NCI-H1048 (cell line): ENCODE measurements around the gene CORO2A.

Source experiments
- DNase-seq: peaks from one replicate; lab custom pipeline; 2025; lab: John Stamatoyannopoulos, UW

The CORO2A gene

DNA sequence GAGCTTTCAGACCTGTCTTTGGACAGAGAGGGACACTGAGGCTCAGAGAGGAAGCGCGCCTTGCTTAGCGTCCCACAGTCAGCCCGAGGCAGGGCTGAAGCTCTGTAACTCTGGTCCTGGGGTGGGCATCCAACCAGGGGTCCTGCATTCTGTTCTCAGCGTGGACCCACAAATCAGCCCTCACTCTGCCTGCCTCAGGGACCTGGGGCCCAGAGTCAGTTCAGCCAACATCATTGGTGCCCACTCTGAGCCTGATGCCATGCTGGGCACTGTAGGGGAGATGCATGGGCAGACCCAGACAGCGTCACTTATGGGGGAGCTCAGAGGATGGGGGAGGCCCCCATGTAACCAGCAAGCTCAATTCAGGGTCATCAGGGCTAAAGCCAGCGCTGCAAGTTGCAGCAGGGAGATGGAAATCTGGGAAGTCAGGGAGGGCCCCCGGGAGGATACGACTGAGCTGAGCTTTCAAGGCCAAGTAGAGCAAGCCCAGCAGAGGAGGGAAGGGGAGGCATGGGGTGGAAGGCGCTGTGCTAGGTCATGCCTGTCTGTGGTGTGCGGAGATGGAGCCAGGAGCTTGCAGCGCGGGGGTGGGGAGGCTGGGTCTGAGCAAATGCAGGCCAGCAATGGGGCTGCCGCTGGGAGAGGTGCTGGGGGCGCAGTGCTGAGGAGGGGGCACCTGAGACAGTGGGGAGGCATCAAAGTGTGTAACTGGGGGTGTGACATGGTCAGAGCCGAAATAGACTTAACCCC, 21.1 kb downstream of the CORO2A start:
- DNase-seq, result no peak

DNA sequence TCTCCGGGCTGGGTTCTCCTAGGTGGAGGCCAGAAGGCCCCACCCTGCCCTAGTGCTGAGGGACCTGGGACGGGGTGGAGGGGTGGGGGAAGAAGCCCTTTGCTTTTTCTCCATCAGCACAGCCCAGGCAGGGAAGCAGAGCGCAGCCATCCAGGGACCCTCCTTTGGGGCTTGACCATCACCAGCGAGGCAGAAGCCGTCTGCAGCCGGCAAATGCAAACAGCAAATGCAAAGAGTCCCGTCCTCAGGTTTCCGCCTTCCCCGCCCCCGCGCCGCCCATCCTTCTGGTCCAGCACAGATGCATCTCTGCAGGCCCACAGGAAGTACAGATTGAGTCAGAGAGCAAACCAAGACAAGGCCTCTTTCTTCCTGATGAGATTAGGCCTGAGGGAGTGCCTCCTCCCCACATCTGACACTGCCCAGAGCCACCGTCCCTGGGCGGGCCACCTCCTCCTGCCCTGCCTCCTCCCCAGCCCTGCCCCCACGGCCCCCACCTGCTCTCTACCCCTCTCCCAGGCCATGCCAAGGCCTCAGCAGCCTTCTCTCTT, 23.4 kb downstream of the CORO2A start:
- DNase-seq, result no peak

DNA sequence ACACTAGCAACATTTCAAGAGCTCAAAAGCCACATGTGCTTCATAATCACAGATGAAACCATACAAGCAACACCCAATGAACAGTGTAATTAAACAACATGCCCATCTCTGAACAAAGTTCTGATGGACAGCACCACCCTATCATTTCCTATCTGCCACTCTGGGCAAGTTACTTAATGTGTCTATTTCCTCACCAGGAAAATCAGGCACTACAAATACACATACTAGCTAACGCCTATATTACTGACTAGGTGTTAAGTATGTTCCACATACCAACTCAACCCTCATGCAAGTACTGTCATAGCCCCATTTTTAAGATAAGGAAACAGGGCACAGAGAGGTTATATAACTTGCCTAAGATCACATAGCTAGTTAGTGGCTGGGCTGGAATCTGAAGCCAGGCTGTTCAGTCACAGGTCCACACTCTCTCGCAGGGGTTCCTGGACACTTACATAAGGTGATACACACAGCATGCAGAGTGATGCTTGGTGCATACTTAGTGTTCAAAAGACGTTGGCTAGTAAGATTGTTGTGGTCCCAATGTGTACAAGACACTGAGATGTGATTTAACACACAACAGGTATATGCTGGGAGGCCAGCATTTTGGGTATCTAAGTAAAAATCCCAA, 24.2 kb downstream of the CORO2A start:
- DNase-seq, result no peak

DNA sequence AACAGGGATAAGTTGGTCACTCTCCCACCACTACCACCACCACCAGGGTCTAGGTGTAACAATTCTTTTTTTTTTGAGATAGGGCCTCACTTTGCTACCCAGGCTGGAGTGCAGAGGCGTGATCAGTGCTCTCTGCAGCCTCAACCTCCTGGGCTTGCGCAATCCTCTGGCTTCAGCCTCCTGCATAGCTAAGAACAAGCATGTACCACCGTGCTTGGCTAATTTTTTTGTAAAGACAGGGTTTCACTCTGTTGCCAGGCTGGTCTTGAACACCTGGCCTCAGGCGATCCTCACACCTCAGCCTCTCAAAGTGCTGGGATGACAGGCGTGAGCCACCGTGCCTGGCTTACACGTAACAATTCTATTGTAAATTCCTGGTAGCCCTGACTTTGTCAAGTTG, 27.5 kb downstream of the CORO2A start:
- DNase-seq, result no peak

DNA sequence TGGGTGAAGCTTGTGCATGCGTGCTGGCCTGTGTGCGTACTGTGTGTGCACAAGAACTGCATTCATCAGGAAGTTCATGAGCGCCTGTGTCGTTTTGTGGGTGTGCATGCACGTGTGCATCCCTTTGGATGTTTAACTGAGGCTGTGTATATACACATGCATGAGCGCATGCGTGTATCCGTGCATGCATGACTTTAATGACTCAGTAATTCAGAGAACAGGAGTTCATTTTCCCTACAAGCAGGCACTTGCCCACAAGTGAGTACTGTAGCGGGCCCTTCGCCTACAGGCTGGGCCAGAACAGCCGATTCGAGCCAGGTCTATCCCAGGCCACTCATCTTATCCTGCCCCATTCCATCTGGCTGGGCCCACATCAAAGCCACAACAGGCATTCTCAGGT, 29.8 kb downstream of the CORO2A start:
- no peak for DNase-seq

DNA sequence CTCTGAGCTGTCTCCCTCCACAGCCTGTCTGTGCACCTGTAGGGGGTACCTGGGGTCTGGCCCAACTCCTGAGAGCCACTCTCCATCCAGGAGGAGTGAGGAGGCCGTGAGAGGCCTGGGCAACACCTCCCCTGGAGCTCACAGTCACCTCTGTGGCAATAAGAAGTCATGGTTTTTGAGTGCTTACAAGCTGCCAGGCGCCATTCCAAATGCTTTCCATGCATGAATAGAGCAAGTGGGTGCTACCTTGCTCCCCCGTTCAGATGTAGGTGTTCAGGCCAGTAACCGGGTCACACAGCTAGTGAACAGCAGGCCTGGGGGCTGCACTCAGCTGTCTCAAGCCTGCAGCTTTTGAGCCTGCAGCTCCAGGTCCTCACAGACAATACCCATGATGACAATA, 30.6 kb downstream of the CORO2A start:
- DNase-seq, result no peak

DNA sequence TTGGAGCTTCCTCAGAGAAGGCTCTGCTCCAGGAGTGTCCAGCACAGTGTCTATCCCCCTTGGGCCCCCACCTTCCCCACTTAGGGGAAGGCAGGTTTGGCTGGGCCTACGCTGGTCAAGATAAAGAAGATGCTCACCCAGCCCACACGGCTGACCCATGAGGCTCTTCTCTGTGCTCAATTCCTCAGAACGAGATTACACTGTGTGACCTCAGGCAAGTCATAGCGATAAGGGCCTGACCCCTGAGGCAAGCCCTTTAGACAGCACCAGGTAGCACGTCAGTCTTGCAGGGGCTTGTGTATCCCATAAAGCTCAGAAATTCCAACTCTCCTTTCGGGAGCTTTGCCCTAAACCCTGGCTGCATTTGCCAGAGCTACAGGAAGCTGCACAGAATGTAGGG, 32.6 kb downstream of the CORO2A start:
- DNase-seq, result no peak

DNA sequence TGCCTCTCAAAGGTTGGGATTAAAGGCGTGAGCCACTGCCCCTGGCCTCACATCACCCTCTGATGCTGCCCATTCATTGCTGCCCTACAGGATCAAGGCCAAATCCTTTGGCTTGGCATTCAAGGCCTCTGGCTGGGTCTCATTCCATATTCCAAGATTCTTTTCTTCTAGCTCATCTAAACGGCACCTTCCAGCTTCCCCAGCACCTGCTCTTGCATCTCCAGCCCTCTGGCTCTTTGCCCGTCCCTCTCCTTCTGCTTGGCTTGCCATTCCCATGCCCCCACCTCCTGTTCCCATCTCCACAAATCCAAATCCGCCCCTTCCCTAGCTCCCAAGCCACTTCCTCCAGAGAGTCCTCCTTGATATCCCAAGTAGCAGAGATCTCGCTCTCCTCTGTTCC, 33.1 kb downstream of the CORO2A start:
- no peak for DNase-seq

DNA sequence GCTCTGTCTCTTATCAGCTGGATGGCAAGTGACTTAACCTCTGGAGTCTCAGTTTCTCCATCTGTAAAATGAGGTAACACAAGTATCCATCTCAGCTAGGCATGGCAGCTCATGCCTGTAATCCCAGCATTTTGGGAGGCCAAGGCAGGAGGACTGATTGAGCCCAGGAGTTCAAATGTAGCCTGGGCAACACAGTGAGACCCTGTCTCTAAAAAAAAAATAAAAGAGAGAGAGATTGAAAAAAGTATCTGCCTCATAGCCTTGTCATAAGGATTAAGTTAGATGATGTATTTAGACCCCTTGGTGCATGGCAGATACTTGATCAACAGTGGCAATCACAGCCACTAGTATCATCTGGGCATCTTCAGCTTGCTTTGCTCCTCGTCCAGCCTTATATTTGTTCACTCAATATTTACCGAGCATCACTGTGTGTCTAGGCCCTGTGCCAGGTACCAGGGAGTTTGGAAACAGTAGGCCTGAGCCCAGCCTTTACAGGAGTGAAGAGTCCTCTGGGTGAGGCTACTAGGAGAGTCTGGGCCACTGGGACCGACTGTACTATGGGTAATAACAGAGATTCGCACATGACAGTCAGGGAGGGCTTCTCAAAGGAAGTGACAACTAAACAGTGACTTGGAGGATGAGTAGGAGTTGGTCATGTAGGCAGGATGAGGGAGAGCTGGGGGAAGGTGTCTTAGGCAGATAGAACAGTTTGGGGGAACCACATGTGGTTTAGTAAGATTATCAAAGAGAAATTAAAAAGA, 34.2 kb downstream of the CORO2A start:
- DNase-seq, result no peak

DNA sequence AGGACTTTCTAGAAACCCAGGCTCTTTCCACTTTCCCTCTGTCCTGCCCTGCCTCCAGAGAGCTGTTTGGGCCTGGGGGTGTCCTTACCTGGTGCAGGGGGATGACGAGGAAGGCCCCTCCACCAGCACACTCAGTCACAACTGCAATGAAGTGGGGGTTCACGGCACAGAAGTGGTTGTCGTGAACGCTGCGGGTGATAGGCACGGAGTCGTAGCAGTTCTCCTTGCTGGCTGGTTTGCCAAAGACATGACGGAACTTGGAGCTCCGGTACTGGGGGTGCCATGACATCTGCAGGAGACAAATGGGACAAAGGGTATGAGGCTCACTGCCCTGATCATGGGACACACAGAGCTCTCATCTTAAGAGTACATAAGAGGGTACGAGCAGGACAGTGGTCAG, 35.1 kb downstream of the CORO2A start:
- no peak for DNase-seq

DNA sequence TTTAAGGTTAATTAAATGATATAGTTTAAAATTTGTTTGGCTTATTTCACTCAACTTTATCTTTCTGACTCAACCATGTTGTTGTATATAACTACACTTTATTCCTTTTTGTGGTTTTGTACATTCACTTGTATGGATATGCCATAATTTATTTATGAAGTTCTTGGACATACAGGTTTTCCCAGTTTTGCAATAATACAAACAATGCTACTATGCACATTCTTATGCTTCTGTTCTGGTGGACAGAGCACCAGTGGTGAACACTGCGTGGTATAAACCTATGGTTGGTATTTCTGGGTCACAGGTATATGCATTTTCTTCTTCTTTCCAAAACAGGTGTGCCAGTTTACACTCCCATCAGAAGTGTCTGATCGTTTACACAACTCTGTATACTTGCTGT, 37.8 kb downstream of the CORO2A start:
- DNase-seq, result no peak

DNA sequence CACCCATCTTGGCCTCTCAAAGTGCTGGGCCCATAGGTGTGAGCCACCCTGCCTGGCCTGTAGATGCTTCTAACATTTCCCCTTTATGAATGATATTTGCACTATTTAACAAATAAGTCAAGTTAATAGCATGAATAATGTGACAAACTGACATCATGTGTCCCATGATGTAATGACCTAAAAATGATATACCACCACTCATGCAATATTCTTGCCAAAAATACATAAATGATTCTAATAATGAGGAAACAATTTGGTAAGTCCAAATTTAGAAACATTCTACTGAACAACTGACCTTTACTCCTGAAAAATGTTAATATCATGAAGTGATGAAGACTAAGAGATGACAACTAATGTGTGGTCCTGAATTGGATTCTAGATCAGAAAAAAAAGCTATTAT, 39.9 kb downstream of the CORO2A start:
- no peak for DNase-seq

DNA sequence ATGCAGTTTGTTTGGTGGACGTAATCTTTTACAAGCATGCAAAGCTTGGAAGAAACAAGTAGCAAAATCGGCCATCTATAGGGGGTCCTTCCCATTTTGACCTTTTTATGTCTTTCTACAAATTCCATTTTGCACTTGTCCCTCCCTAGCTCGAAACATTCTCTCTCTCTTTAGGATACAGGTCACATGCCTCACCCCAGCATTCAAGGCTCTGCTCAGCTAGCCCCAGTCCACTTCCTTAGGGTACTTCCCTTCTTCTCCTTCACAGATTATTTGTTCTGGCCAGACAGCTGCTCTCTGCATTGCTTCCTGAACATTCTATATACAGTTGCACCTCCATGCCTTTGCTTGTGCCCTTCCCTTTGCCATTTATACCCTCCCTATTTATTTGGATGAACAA, 41.7 kb downstream of the CORO2A start:
- DNase-seq, result no peak

DNA sequence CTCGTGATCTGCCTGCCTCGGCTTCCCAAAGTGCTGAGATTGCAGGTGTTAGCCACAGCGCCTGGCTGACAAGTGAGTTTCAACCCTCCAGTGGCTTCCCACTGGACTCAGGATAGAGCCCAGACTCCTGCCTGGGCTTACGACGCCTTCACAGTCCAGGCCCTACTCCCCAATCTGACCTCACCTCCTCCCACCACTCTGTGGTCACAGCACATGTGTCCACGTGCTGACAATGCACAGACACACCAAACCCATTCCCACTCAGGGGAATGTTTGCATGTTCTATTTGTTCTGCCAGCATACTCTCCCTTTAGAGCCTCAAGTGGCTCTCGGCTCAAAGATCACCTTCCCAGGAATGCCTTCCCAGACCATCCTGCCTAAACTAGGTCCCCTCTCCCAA, 42.3 kb downstream of the CORO2A start:
- no peak for DNase-seq

DNA sequence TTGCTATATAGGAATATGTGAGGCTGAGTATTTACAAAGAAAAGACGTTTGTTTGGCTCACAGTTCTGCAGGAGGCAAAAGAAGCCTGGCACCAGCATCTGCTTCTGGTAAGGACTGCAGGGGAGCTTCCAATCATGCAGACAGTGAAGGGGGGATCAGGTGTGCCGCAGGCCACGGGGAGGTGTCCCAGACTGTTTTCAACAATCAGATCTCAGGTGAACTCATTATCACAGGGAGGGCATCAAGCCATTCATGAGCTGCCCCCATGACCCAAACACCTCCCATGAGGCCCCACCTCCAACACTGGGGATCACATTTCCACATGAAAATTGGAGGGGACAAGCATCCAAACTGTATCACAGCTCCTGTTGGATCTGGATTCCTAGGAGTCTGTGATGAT, 43.0 kb downstream of the CORO2A start:
- DNase-seq, result no peak

DNA sequence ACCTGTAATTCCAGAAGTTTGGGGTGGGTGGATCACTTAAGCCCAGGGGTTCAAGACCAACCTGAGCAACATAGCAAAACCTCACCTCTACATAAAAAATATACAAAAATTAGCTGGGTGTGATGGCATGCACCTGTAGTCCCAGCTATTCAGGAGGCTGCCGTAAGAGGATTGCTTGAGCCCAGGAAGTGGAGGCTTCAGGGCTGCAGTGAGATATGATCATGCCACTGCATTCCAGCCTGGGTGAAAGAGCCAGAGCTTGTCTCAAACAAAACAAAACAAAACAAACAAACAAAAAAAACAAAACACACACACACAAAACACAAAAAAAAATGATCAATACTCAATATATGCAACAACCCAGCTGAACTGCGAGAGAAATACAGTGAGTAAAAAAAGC, 44.0 kb downstream of the CORO2A start:
- no peak for DNase-seq

DNA sequence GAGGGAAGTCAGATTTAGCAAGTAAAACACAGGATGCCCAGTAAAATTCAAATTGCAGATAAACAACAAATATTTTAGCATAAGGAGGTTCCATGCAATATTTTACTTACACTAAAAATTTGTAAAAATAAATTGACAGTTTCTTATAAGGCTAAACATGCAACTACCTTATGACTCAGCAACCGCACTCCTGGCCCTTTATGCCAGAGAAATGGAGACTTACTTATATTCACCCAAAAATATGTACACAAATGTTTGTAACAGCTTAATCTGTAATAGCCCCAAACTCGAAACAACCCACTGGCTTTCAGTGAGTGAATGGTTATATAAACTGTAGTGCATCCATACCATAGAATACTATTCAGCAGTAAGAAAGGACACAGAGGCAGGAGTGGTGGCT, 44.9 kb downstream of the CORO2A start:
- no peak for DNase-seq

DNA sequence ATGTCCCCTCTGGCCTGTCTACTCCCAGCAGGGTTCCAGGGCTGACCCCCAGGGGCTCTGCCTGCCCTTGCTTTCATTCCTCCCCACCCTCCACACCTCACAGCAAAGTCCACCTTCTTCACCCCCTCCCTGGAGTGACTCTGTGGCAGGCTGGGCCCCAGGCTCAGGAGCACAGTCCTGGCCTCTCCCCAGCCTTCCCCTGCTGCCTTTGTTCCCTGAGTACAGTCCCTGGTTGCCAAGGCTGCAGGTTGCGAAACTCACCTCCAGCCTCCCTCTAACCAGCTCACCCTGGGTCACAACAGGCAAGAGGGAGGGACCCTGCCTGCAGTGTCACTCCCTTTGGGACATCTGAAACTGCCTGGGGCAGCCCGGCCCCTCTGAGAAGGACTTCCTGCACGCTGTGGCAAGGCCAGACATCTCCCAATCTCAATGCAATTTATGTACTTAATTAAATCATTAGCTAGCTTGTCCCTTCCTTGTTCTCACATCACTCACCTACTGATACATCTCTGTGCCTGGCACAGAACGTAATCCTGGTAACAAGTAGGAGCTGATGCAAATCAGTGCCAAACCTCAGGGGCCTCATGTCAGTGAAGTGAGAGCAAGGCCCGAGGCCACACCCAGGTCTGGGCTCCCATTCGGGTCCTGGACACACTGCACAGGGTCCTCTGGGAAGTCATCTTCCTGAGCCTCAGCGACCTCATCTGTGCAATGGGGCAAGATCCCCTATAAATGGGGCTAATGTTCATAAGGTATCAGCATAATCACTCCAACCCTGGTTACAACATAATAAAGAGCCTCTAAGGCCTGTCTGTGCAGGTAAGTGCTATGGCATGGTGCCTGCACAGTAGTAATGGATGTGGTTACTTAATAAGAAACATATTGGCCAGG, 46.1 kb downstream of the CORO2A start:
- no peak for DNase-seq

DNA sequence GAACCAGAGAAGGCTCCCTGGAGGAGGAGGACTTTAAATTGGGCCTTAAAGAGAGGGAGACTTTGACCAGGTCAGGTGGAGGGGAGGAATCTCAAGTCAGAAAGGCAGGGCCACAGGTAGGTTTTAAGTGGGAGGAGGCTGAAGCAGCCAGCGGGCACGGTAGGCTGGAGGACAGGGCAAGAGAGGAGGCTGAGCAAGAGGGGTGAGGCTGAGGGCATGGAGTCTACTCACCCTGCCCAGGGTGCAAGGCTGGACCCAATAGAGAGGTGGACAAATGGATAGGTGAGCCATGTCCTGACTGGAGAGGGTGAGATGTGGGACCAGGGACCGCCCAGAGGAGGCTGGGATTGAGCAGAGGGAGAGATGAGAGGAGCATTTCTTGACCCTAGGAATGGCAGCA, 47.8 kb downstream of the CORO2A start:
- DNase-seq, result no peak

DNA sequence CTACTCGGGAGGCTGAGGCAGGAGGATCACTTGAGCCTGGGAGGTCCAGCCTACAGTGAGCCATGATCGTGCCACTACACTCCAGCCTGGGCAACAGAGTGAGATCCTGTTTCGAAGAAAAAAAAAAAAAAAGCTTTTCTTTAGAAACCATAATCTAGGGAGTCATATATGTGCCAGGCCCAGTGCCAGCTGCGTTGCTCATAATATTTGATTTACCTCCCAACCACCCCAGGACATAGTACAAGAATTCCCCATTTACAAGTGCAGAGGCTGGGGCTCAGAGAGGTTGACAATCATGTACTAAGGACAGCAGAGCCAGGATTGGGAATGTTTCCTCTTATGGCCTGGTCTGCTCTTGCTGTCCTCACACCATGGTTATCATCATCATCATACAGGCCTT, 48.4 kb downstream of the CORO2A start:
- no peak for DNase-seq

DNA sequence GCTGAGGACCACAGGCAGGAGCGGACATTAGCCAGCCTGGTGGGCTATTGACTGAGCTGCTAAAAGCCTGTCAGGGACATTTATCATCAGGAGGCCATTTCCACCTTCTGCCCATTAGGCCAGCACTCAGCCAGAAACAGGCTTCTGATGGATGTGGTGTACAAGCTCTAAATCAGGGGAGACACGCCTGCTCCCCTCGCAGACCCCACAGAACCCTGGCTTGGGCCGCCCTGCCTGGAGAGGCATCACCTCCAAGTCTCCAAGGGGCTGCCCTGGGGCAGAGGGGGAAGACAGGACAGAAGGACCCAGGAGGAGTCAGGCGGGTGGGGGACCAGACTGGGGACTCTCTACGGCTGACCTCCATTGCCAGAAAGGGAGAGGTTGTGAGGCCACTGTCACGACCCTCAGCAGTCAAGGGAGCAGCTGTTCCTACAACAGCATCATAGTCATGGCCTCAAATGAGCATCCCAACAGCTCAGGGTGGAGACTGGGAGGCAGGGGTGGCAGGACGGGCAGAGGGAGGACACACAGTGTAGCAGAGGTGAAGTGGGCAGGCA, 49.4 kb downstream of the CORO2A start:
- no peak for DNase-seq
